ENCODE data around the gene VGLL1.

The VGLL1 gene

GRCh38 chrX:136496186-136496763, 35.7 kb upstream of the VGLL1 start:
- H3K9me2 ChIP-seq (replicated peaks; ENCODE audit: insufficient read depth, low read length) = no peaks in the 10 kb centered on the region
- H3K27me3 ChIP-seq (ENCODE audit: low read length) = no peaks in the 10 kb centered on the region
- H3F3A ChIP-seq (ENCODE audit: insufficient read depth) = no peaks in the 10 kb centered on the region
- H3K9ac ChIP-seq (ENCODE audit: low read length) = peak overlapping the region; percentile 73
- H3K9me3 ChIP-seq (ENCODE audit: insufficient read depth, low read length) = no peaks in the 10 kb centered on the region
- TF ChIP-seq EZH2phosphoT487 (conservative IDR thresholded peaks at IDR 0.05; ENCODE audit: low read length) = no peak
- no peak for TF ChIP-seq CTCF (IDR thresholded peaks at IDR 0.05; ENCODE audit: insufficient read depth, low read length, poor library complexity, severe bottlenecking)
- peak overlapping the region; percentile 72 for H3K4me3 ChIP-seq (ENCODE audit: insufficient read depth, low read length, poor library complexity, severe bottlenecking)
- peak overlapping the region; percentile 78 for H3K27ac ChIP-seq (ENCODE audit: low read depth, low read length)
- no peaks in the 10 kb centered on the region for H4K20me1 ChIP-seq (ENCODE audit: low read depth, low read length)
- H3K79me2 ChIP-seq (ENCODE audit: insufficient read depth, low read length) = peaks cover 22% of the 10 kb centered on the region
- peak overlapping the region; percentile 90 for H2AFZ ChIP-seq (ENCODE audit: low read depth, low read length, severe bottlenecking)
- peak overlapping the region; percentile 96 for H3K4me2 ChIP-seq (ENCODE audit: low read depth, low read length, poor library complexity, severe bottlenecking)
- peaks cover 10% of the 10 kb centered on the region; the same call in 1 of the 2 replicates for H3K36me3 ChIP-seq (ENCODE audit: low read length)

DNA sequence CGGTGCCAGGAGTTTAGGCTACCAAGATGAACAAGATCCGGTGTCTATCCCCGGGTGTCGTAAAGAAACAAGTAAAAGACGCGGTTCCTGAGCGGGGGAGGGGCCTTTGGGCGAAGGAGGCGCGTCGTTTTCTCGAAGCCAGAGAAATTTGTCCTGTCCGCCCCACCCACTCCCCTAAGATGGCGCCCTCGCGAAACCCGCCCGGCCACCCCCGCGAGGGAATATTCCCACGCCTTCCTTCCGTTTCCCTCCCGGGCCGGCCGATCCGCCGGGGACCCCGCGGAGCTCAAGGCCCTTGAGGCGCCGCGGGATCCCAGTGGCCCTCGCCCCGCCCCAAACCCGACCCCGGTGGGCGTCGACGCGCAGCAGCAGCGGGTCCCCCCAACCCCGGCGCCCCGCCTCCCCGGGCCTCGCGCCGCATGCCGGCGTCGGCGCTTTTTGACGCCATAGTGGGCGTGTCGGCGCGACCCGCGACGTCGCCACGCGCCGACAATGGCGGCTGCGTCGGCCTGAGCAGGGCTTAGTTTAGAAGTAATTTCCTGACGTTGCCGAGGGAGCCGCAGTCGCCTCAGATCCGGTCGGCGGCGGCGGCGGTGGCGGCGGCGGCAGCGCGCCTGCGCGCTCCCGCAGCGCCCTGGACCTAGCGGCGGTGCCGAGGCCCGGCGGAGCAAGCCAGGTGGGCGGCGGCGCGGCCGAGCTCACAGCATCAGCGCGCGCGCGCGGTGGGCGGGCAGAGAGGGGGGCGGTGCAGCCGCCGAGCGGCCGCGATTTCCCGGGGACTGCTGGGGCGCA, 35.1 kb upstream of the VGLL1 start:
- H3K27me3 ChIP-seq (ENCODE audit: low read length) = no peaks in the 10 kb centered on the region
- peak overlapping the region; percentile 78 for H3K27ac ChIP-seq (ENCODE audit: low read depth, low read length)
- peaks cover 22% of the 10 kb centered on the region for H3K79me2 ChIP-seq (ENCODE audit: insufficient read depth, low read length)

GRCh38 chrX:136497556-136498052, 34.4 kb upstream of the VGLL1 start, which contains the start of gene HTATSF1:
Gene HTATSF1, plus strand, starts transcription at chrX:136497592. Its CDS starts 93 bp downstream, at chrX:136497685.
- Histone ChIP-seq H3K9me2 (replicated peaks; ENCODE audit: insufficient read depth, low read length) (no peaks in the 10 kb centered on the region), H3K36me3 (ENCODE audit: low read length) (peaks cover 10% of the 10 kb centered on the region; the same call in 1 of the 2 replicates), H4K20me1 (ENCODE audit: low read depth, low read length) (no peaks in the 10 kb centered on the region), H3K27me3 (ENCODE audit: low read length) (no peaks in the 10 kb centered on the region), H3K4me2 (ENCODE audit: low read depth, low read length, poor library complexity, severe bottlenecking) (peak within 1 kb of the TSS; percentile 96), H3K9ac (ENCODE audit: low read length) (peak within 1 kb of the TSS; percentile 73), H3F3A (ENCODE audit: insufficient read depth) (no peaks in the 10 kb centered on the region), H2AFZ (ENCODE audit: low read depth, low read length, severe bottlenecking) (peak within 1 kb of the TSS; percentile 90), H3K4me3 (ENCODE audit: insufficient read depth, low read length, poor library complexity, severe bottlenecking) (peak within 1 kb of the TSS; percentile 72), H3K9me3 (ENCODE audit: insufficient read depth, low read length) (no peaks in the 10 kb centered on the region), H3K27ac (ENCODE audit: low read depth, low read length) (peak within 1 kb of the TSS; percentile 78), H3K79me2 (ENCODE audit: insufficient read depth, low read length) (peaks cover 22% of the 10 kb centered on the region)
- TF ChIP-seq CTCF (IDR thresholded peaks at IDR 0.05; ENCODE audit: insufficient read depth, low read length, poor library complexity, severe bottlenecking) = no peak
- no peak for TF ChIP-seq EZH2phosphoT487 (conservative IDR thresholded peaks at IDR 0.05; ENCODE audit: low read length)

More for the DNA sequence above, 35.1 kb upstream of the VGLL1 start:
- H3F3A ChIP-seq (ENCODE audit: insufficient read depth) = no peaks in the 10 kb centered on the region
- TF ChIP-seq CTCF (IDR thresholded peaks at IDR 0.05; ENCODE audit: insufficient read depth, low read length, poor library complexity, severe bottlenecking) (no peak), EZH2phosphoT487 (conservative IDR thresholded peaks at IDR 0.05; ENCODE audit: low read length) (no peak)
- H2AFZ ChIP-seq (ENCODE audit: low read depth, low read length, severe bottlenecking) = peak overlapping the region; percentile 90
- no peaks in the 10 kb centered on the region for H3K9me3 ChIP-seq (ENCODE audit: insufficient read depth, low read length)
- H3K4me2 ChIP-seq (ENCODE audit: low read depth, low read length, poor library complexity, severe bottlenecking) = peak overlapping the region; percentile 96
- peaks cover 10% of the 10 kb centered on the region; the same call in 1 of the 2 replicates for H3K36me3 ChIP-seq (ENCODE audit: low read length)
- peak overlapping the region; percentile 72 for H3K4me3 ChIP-seq (ENCODE audit: insufficient read depth, low read length, poor library complexity, severe bottlenecking)
- peak overlapping the region; percentile 73 for H3K9ac ChIP-seq (ENCODE audit: low read length)
- H4K20me1 ChIP-seq (ENCODE audit: low read depth, low read length) = no peaks in the 10 kb centered on the region
- no peaks in the 10 kb centered on the region for H3K9me2 ChIP-seq (replicated peaks; ENCODE audit: insufficient read depth, low read length)

Data from SU-DHL-6 (cell line).